ENCODE results near the gene CPSF2. TPM values are rescaled to one million over a fixed set of nuclear protein-coding genes. Genes with fewer than 3 reads are reported as not detected.
A peak's percentile ranks its signal among the peaks of the same experiment; 100 is the strongest.

CPSF2 gene
- total RNA-seq, 1 experiment from 2014 or later, result 129 TPM

- intact Hi-C loops (cut with micrococcal nuclease; ENCODE audit: unreplicated experiment), result no loop called here
- BruUV-seq (replicated peaks), result no TSS peak
- peaks cover 13% of the 10 kb centered on the region for H3K36me3 ChIP-seq (ENCODE audit: insufficient read depth, low read length, poor library complexity, severe bottlenecking)
- ChIA-PET POLR2A (ENCODE audit: low non-redundant PET) (no interaction called here), CTCF (no interaction called here)
- no peak overlapping the region for H3K27ac ChIP-seq (ENCODE audit: low read depth, low read length, poor library complexity, severe bottlenecking)
- H3K4me3 ChIP-seq (ENCODE audit: low read depth, low read length, poor library complexity, severe bottlenecking), result no peak overlapping the region
- no peaks in the 10 kb centered on the region for H3K4me1 ChIP-seq (ENCODE audit: insufficient read depth, low read length, poor library complexity, severe bottlenecking)
- no peak for DNase-seq (ENCODE audit: low spot score)
- no peaks in the 10 kb centered on the region for H3K27me3 ChIP-seq (replicated peaks; ENCODE audit: insufficient read depth, low read depth, low read length, poor library complexity)
- 0 out of 2 replicates have a peak, but pooled peaks have one; percentile 27 for TF ChIP-seq CTCF (conservative IDR thresholded peaks at IDR 0.05; ENCODE audit: low read depth, low read length)
- no peak for TF ChIP-seq EZH2 (IDR thresholded peaks at IDR 0.05; ENCODE audit: borderline replicate concordance, low read depth, low read length, poor library complexity, severe bottlenecking)
- no peaks in the 10 kb centered on the region for H3K9me3 ChIP-seq (ENCODE audit: low read depth, low read length, poor library complexity, severe bottlenecking)
Measured at GRCh38 chr14:92093320-92093719, 28.4 kb upstream of the CPSF2 start.

- TF ChIP-seq CTCF (conservative IDR thresholded peaks at IDR 0.05; ENCODE audit: low read depth, low read length) (no peak), EZH2 (IDR thresholded peaks at IDR 0.05; ENCODE audit: borderline replicate concordance, low read depth, low read length, poor library complexity, severe bottlenecking) (no peak)
- POLR2A ChIA-PET (ENCODE audit: low non-redundant PET), result interaction anchor here (0.6 kb wide), 1 partner anchor 693 kb away, joined by 5 read pairs; no protein-coding TSS in a partner anchor
Measured at GRCh38 chr14:92099802-92100201, 22.0 kb upstream of the CPSF2 start.

GRCh38 chr14:92103363-92103989 lies 18.3 kb upstream of the CPSF2 start:
- Histone ChIP-seq H3K4me1 (ENCODE audit: insufficient read depth, low read length, poor library complexity, severe bottlenecking) (peaks cover 5% of the 10 kb centered on the region), H3K36me3 (ENCODE audit: insufficient read depth, low read length, poor library complexity, severe bottlenecking) (no peaks in the 10 kb centered on the region), H3K27me3 (replicated peaks; ENCODE audit: insufficient read depth, low read depth, low read length, poor library complexity) (no peaks in the 10 kb centered on the region), H3K9me3 (ENCODE audit: low read depth, low read length, poor library complexity, severe bottlenecking) (no peaks in the 10 kb centered on the region), H3K4me3 (ENCODE audit: low read depth, low read length, poor library complexity, severe bottlenecking) (no peak overlapping the region), H3K27ac (ENCODE audit: low read depth, low read length, poor library complexity, severe bottlenecking) (no peak overlapping the region)
- TF ChIP-seq EZH2 (IDR thresholded peaks at IDR 0.05; ENCODE audit: borderline replicate concordance, low read depth, low read length, poor library complexity, severe bottlenecking) (no peak), CTCF (conservative IDR thresholded peaks at IDR 0.05; ENCODE audit: low read depth, low read length) (no peak)
- intact Hi-C loops (cut with micrococcal nuclease; ENCODE audit: unreplicated experiment), result no loop called here
- POLR2A ChIA-PET (ENCODE audit: low non-redundant PET), result no interaction called here
- CTCF ChIA-PET, result no interaction called here
- BruUV-seq (replicated peaks), result no TSS peak
- no peak for DNase-seq (ENCODE audit: low spot score)

More at GRCh38 chr14:92099802-92100201, 22.0 kb upstream of the CPSF2 start:
- no peaks in the 10 kb centered on the region for H3K9me3 ChIP-seq (ENCODE audit: low read depth, low read length, poor library complexity, severe bottlenecking)
- H3K27me3 ChIP-seq (replicated peaks; ENCODE audit: insufficient read depth, low read depth, low read length, poor library complexity), result no peaks in the 10 kb centered on the region
- CTCF ChIA-PET, result no interaction called here
- no peak overlapping the region for H3K27ac ChIP-seq (ENCODE audit: low read depth, low read length, poor library complexity, severe bottlenecking)
- no peaks in the 10 kb centered on the region for H3K4me1 ChIP-seq (ENCODE audit: insufficient read depth, low read length, poor library complexity, severe bottlenecking)
- intact Hi-C loops (cut with micrococcal nuclease; ENCODE audit: unreplicated experiment), result no loop called here
- BruUV-seq (replicated peaks), result no TSS peak
- no peak for DNase-seq (ENCODE audit: low spot score)
- H3K4me3 ChIP-seq (ENCODE audit: low read depth, low read length, poor library complexity, severe bottlenecking), result no peak overlapping the region
- peaks cover 9% of the 10 kb centered on the region for H3K36me3 ChIP-seq (ENCODE audit: insufficient read depth, low read length, poor library complexity, severe bottlenecking)
